ENCODE measurements around the gene FES.
"Not testable (repeated sequence)": the region's sequence is repeated elsewhere in the genome, so short reads cannot be mapped to it uniquely, and the experiment has no call there.

The FES gene

GRCh38 chr15:90869601-90870353 lies 14.5 kb upstream of the FES start:
- H3K4me3 ChIP-seq (ENCODE audit: low read depth in 1 of 2, low read length in 2 of 2) = peak overlapping the region; percentile 67 to 81

GRCh38 chr15:90870354-90871138 lies 13.8 kb upstream of the FES start:
- H3K36me3 ChIP-seq (ENCODE audit: control insufficient read depth in 1 of 2, insufficient read depth in 2 of 2, low read length in 2 of 2) = no peaks in the 10 kb centered on the region
- no peaks in the 10 kb centered on the region for H3K9me3 ChIP-seq (ENCODE audit: control insufficient read depth in 1 of 2, low read length in 2 of 2)
- peak overlapping the region; percentile 72 to 87 for H3K9ac ChIP-seq (ENCODE audit: low read depth in 1 of 2, low read length in 2 of 2)
- peak overlapping the region; percentile 38 for H3K27ac ChIP-seq (ENCODE audit: low read depth, low read length)
- H3K4me1 ChIP-seq (ENCODE audit: control insufficient read depth in 1 of 2, insufficient read depth in 2 of 2, low read length in 2 of 2) = peaks cover 49 to 50% of the 10 kb centered on the region in 2 donors
- no peaks in the 10 kb centered on the region for H3K27me3 ChIP-seq (ENCODE audit: control insufficient read depth in 1 of 2, insufficient read depth in 2 of 2, low read length in 2 of 2)
- H3K4me3 ChIP-seq (ENCODE audit: low read depth in 1 of 2, low read length in 2 of 2) = peak overlapping the region; percentile 67 to 81

More at GRCh38 chr15:90869601-90870353, 14.5 kb upstream of the FES start:
- H3K4me1 ChIP-seq (ENCODE audit: control insufficient read depth in 1 of 2, insufficient read depth in 2 of 2, low read length in 2 of 2) = peaks cover 49 to 50% of the 10 kb centered on the region in 2 donors
- H3K27ac ChIP-seq (ENCODE audit: low read depth, low read length) = peak overlapping the region; percentile 17
- no peaks in the 10 kb centered on the region for H3K27me3 ChIP-seq (ENCODE audit: control insufficient read depth in 1 of 2, insufficient read depth in 2 of 2, low read length in 2 of 2)
- no peaks in the 10 kb centered on the region for H3K9me3 ChIP-seq (ENCODE audit: control insufficient read depth in 1 of 2, low read length in 2 of 2)
- H3K36me3 ChIP-seq (ENCODE audit: control insufficient read depth in 1 of 2, insufficient read depth in 2 of 2, low read length in 2 of 2) = no peaks in the 10 kb centered on the region
- H3K9ac ChIP-seq (ENCODE audit: low read depth in 1 of 2, low read length in 2 of 2) = peak overlapping the region; percentile 72 to 87

GRCh38 chr15:90871139-90871715 lies 13.1 kb upstream of the FES start:
- Histone ChIP-seq H3K9me3 (ENCODE audit: control insufficient read depth in 1 of 2, low read length in 2 of 2) (no peaks in the 10 kb centered on the region), H3K36me3 (ENCODE audit: control insufficient read depth in 1 of 2, insufficient read depth in 2 of 2, low read length in 2 of 2) (peaks cover 4 to 7% of the 10 kb centered on the region in 2 donors), H3K9ac (ENCODE audit: low read depth in 1 of 2, low read length in 2 of 2) (peak overlapping the region; percentile 74 to 87), H3K27ac (ENCODE audit: low read depth, low read length) (peak overlapping the region; percentile 61), H3K27me3 (ENCODE audit: control insufficient read depth in 1 of 2, insufficient read depth in 2 of 2, low read length in 2 of 2) (no peaks in the 10 kb centered on the region), H3K4me3 (ENCODE audit: low read depth in 1 of 2, low read length in 2 of 2) (peak overlapping the region; percentile 67 to 90), H3K4me1 (ENCODE audit: control insufficient read depth in 1 of 2, insufficient read depth in 2 of 2, low read length in 2 of 2) (peaks cover 49 to 50% of the 10 kb centered on the region in 2 donors)

GRCh38 chr15:90871716-90872485 lies 12.4 kb upstream of the FES start:
- no peaks in the 10 kb centered on the region for H3K9me3 ChIP-seq (ENCODE audit: control insufficient read depth in 1 of 2, low read length in 2 of 2)
- H3K27ac ChIP-seq (ENCODE audit: low read depth, low read length) = peak overlapping the region; percentile 61
- H3K4me3 ChIP-seq (ENCODE audit: low read depth in 1 of 2, low read length in 2 of 2) = peak overlapping the region; percentile 90 to 93
- H3K36me3 ChIP-seq (ENCODE audit: control insufficient read depth in 1 of 2, insufficient read depth in 2 of 2, low read length in 2 of 2) = peaks cover 8 to 13% of the 10 kb centered on the region in 2 donors
- H3K9ac ChIP-seq (ENCODE audit: low read depth in 1 of 2, low read length in 2 of 2) = peak overlapping the region; percentile 74 to 91
- no peaks in the 10 kb centered on the region for H3K27me3 ChIP-seq (ENCODE audit: control insufficient read depth in 1 of 2, insufficient read depth in 2 of 2, low read length in 2 of 2)
- peaks cover 49 to 50% of the 10 kb centered on the region in 2 donors for H3K4me1 ChIP-seq (ENCODE audit: control insufficient read depth in 1 of 2, insufficient read depth in 2 of 2, low read length in 2 of 2)

- Histone ChIP-seq H3K27me3 (ENCODE audit: control insufficient read depth in 1 of 2, insufficient read depth in 2 of 2, low read length in 2 of 2) (no peaks in the 10 kb centered on the region), H3K36me3 (ENCODE audit: control insufficient read depth in 1 of 2, insufficient read depth in 2 of 2, low read length in 2 of 2) (peaks cover 14 to 21% of the 10 kb centered on the region in 2 donors), H3K9me3 (ENCODE audit: control insufficient read depth in 1 of 2, low read length in 2 of 2) (no peaks in the 10 kb centered on the region), H3K4me3 (ENCODE audit: low read depth in 1 of 2, low read length in 2 of 2) (peak overlapping the region; percentile 90 to 93), H3K27ac (ENCODE audit: low read depth, low read length) (peak overlapping the region; percentile 61), H3K4me1 (ENCODE audit: control insufficient read depth in 1 of 2, insufficient read depth in 2 of 2, low read length in 2 of 2) (peaks cover 49 to 50% of the 10 kb centered on the region in 2 donors), H3K9ac (ENCODE audit: low read depth in 1 of 2, low read length in 2 of 2) (peak overlapping the region; percentile 74 to 91)
These were observed 11.7 kb upstream of the FES start for GRCh38 chr15:90872486-90873184.

GRCh38 chr15:90873488-90873997 lies 10.8 kb upstream of the FES start:
- Histone ChIP-seq H3K9me3 (ENCODE audit: control insufficient read depth in 1 of 2, low read length in 2 of 2) (no peaks in the 10 kb centered on the region), H3K27me3 (ENCODE audit: control insufficient read depth in 1 of 2, insufficient read depth in 2 of 2, low read length in 2 of 2) (no peaks in the 10 kb centered on the region), H3K4me1 (ENCODE audit: control insufficient read depth in 1 of 2, insufficient read depth in 2 of 2, low read length in 2 of 2) (peaks cover 44 to 46% of the 10 kb centered on the region in 2 donors), H3K4me3 (ENCODE audit: low read depth in 1 of 2, low read length in 2 of 2) (peak overlapping the region; percentile 90 to 93), H3K36me3 (ENCODE audit: control insufficient read depth in 1 of 2, insufficient read depth in 2 of 2, low read length in 2 of 2) (peaks cover 22 to 30% of the 10 kb centered on the region in 2 donors), H3K9ac (ENCODE audit: low read depth in 1 of 2, low read length in 2 of 2) (peak overlapping the region; percentile 15 to 74), H3K27ac (ENCODE audit: low read depth, low read length) (no peak overlapping the region)

- H3K4me3 ChIP-seq (ENCODE audit: low read depth in 1 of 2, low read length in 2 of 2) = peak overlapping the region; percentile 32 to 93
- peak overlapping the region; percentile 15 to 20 for H3K9ac ChIP-seq (ENCODE audit: low read depth in 1 of 2, low read length in 2 of 2)
These were observed 10.2 kb upstream of the FES start for GRCh38 chr15:90873998-90874605.

GRCh38 chr15:90874986-90875385 lies 9.3 kb upstream of the FES start:
- peaks cover 32 to 44% of the 10 kb centered on the region in 2 donors for H3K36me3 ChIP-seq (ENCODE audit: control insufficient read depth in 1 of 2, insufficient read depth in 2 of 2, low read length in 2 of 2)
- not testable (repeated sequence) for H3K9ac ChIP-seq (ENCODE audit: low read depth in 1 of 2, low read length in 2 of 2); H3K27ac ChIP-seq (ENCODE audit: low read depth, low read length)

More at GRCh38 chr15:90873998-90874605, 10.2 kb upstream of the FES start:
- Histone ChIP-seq H3K4me1 (ENCODE audit: control insufficient read depth in 1 of 2, insufficient read depth in 2 of 2, low read length in 2 of 2) (peaks cover 39 to 40% of the 10 kb centered on the region in 2 donors), H3K27me3 (ENCODE audit: control insufficient read depth in 1 of 2, insufficient read depth in 2 of 2, low read length in 2 of 2) (no peaks in the 10 kb centered on the region), H3K9me3 (ENCODE audit: control insufficient read depth in 1 of 2, low read length in 2 of 2) (no peaks in the 10 kb centered on the region), H3K27ac (ENCODE audit: low read depth, low read length) (no peak overlapping the region), H3K36me3 (ENCODE audit: control insufficient read depth in 1 of 2, insufficient read depth in 2 of 2, low read length in 2 of 2) (peaks cover 24 to 35% of the 10 kb centered on the region in 2 donors)

More at GRCh38 chr15:90874986-90875385, 9.3 kb upstream of the FES start:
- H3K27me3 ChIP-seq (ENCODE audit: control insufficient read depth in 1 of 2, insufficient read depth in 2 of 2, low read length in 2 of 2); H3K9me3 ChIP-seq (ENCODE audit: control insufficient read depth in 1 of 2, low read length in 2 of 2); H3K4me3 ChIP-seq (ENCODE audit: low read depth in 1 of 2, low read length in 2 of 2): not testable (repeated sequence)
- peaks cover 30 to 31% of the 10 kb centered on the region in 2 donors for H3K4me1 ChIP-seq (ENCODE audit: control insufficient read depth in 1 of 2, insufficient read depth in 2 of 2, low read length in 2 of 2)
